GM12801 (cell line): ENCODE results near the gene CT45A1.
"Not testable (repeated sequence)": the region's sequence is repeated elsewhere in the genome, so short reads cannot be mapped to it uniquely, and the experiment has no call there.

Experiments used
- CTCF ChIP-seq: IDR thresholded peaks from one replicate; pipeline ENCODE4 v1.5.1; 2011; ENCODE audit warnings: control low read depth; ENCODE audit not compliant: insufficient read length; ENCODE audit errors: extremely low read depth

The CT45A1 gene

GRCh38 chrX:135713183-135713689 is at the start of gene CT45A1:
Gene CT45A1, plus strand, starts transcription at chrX:135713639. Its CDS starts 5,302 bp downstream, at chrX:135718941.
- TF ChIP-seq CTCF: not testable (repeated sequence)

- no peak for TF ChIP-seq CTCF
Measured at GRCh38 chrX:135688137-135688536, 25.3 kb upstream of the CT45A1 start.

- no peak for TF ChIP-seq CTCF
Measured at GRCh38 chrX:135695471-135695870, 18.0 kb upstream of the CT45A1 start.

GRCh38 chrX:135697601-135698000 is 15.8 kb upstream of the CT45A1 start:
- no peak for TF ChIP-seq CTCF

- TF ChIP-seq CTCF: no peak
Measured at GRCh38 chrX:135698924-135699323, 14.5 kb upstream of the CT45A1 start.

GRCh38 chrX:135707880-135708279 is 5.6 kb upstream of the CT45A1 start:
- TF ChIP-seq CTCF: no peak

- no peak for TF ChIP-seq CTCF
Measured at GRCh38 chrX:135713795-135714194, 356 bp downstream of the CT45A1 start.

GRCh38 chrX:135737366-135738071 is 24.1 kb downstream of the CT45A1 start:
- no peak for TF ChIP-seq CTCF
